Adrenal gland (tissue), 5 donors: ENCODE data around the gene RYR3.

Experiments
- POLR2A ChIP-seq, 2 donors: fragments of 450-650 bp; IDR thresholded peaks; one replicate each; pipeline ENCODE4 v1.6.1; 2017; ENCODE audit warnings: antibody characterized with exemption in 2 of 2, mild to moderate bottlenecking in 2 of 2, moderate library complexity in 1 of 2
- TF ChIP-seq, protein P1 (sequence below), 6 experiments: fragments of 450-650 bp in 4 of 6; fragments of 200-600 bp in 2 of 6; sonication (generic) in 1 of 6; IDR thresholded peaks; 1 replicate in 5 of 6; 2 replicates in 1 of 6; pipeline versions ENCODE4 v1.5.1 to v1.8.0; 2016 to 2021; ENCODE audit warnings: antibody characterized with exemption in 6 of 6, mild to moderate bottlenecking in 2 of 6, moderate library complexity in 1 of 6
- donor health status: DM: no; HTN: no; CAD: no.

DNA sequence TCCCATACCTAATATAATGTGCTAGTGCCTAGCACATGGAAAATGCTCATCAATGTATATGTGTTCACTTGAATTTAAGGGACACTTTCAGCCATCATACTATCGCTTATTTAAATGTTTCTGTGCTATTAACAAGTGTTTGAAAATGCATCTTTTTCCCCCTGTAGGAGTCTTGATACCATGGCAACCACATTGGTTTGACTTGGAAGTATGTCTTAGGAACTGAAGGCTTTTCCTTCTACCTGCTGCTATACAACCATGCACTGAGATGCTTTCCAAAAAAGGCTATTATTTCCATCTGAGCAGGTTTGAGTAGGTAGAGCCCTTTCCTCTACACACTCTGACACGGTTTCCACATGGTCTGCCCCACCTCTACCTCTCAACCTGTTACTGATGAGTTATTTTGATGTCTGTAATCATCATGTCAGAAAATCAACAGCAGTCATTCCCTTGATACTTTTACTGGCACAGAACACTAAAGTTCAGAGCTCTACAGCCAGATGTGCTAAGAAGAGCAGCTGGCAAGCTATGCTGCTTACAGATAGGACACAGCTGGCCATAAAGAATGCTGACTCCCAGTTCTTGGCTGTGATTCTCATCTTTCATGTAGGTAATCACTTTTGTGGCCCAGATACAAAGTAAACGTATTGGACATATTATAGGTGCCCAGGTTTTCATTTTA is 59.3 kb downstream of the RYR3 start:
- TF ChIP-seq, protein P1, sequence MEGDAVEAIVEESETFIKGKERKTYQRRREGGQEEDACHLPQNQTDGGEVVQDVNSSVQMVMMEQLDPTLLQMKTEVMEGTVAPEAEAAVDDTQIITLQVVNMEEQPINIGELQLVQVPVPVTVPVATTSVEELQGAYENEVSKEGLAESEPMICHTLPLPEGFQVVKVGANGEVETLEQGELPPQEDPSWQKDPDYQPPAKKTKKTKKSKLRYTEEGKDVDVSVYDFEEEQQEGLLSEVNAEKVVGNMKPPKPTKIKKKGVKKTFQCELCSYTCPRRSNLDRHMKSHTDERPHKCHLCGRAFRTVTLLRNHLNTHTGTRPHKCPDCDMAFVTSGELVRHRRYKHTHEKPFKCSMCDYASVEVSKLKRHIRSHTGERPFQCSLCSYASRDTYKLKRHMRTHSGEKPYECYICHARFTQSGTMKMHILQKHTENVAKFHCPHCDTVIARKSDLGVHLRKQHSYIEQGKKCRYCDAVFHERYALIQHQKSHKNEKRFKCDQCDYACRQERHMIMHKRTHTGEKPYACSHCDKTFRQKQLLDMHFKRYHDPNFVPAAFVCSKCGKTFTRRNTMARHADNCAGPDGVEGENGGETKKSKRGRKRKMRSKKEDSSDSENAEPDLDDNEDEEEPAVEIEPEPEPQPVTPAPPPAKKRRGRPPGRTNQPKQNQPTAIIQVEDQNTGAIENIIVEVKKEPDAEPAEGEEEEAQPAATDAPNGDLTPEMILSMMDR (IDR thresholded peaks at IDR 0.05), result no peak
- no peak for TF ChIP-seq POLR2A (IDR thresholded peaks at IDR 0.05)
